PFSK-1 (cell line): ENCODE results near the gene ST6GALNAC3.

Source experiments
- TAF1 ChIP-seq: IDR thresholded peaks from 2 replicates; pipeline ENCODE4 v1.6.1; 2012; ENCODE audit warnings: low read length, control low read depth, borderline replicate concordance; ENCODE audit not compliant: insufficient read depth
- TF ChIP-seq, protein P1 (sequence below), 2 experiments: IDR thresholded peaks; 2 replicates each; pipeline versions ENCODE4 v1.6.1 to v1.8.0; 2011 to 2012; ENCODE audit warnings: low read depth in 2 of 2, low read length in 2 of 2, control low read depth in 1 of 2, inconsistent platforms in 1 of 2, mild to moderate bottlenecking in 1 of 2, moderate library complexity in 1 of 2; ENCODE audit not compliant: insufficient read depth in 1 of 2

DNA sequence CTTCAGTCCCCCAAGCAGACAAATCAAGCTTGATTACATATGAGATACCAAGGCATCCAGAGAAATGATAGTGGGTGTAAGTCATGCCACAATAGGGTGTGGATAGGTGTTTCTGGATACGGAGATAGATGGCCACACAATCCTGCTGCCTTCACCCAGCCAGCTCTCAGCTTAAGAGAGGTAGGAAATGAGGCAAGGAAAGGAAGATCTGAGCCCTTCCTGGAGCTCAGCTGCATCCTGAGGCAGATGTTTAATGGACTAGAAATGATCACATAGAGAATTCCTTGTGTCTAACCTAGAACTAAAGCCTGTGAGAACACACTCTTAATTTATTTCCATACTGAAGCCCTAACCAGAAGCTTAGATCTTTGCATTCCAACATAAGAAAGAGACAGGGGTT is 210.3 kb downstream of the ST6GALNAC3 start:
- TF ChIP-seq, protein P1, sequence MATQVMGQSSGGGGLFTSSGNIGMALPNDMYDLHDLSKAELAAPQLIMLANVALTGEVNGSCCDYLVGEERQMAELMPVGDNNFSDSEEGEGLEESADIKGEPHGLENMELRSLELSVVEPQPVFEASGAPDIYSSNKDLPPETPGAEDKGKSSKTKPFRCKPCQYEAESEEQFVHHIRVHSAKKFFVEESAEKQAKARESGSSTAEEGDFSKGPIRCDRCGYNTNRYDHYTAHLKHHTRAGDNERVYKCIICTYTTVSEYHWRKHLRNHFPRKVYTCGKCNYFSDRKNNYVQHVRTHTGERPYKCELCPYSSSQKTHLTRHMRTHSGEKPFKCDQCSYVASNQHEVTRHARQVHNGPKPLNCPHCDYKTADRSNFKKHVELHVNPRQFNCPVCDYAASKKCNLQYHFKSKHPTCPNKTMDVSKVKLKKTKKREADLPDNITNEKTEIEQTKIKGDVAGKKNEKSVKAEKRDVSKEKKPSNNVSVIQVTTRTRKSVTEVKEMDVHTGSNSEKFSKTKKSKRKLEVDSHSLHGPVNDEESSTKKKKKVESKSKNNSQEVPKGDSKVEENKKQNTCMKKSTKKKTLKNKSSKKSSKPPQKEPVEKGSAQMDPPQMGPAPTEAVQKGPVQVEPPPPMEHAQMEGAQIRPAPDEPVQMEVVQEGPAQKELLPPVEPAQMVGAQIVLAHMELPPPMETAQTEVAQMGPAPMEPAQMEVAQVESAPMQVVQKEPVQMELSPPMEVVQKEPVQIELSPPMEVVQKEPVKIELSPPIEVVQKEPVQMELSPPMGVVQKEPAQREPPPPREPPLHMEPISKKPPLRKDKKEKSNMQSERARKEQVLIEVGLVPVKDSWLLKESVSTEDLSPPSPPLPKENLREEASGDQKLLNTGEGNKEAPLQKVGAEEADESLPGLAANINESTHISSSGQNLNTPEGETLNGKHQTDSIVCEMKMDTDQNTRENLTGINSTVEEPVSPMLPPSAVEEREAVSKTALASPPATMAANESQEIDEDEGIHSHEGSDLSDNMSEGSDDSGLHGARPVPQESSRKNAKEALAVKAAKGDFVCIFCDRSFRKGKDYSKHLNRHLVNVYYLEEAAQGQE (IDR thresholded peaks at IDR 0.05; ENCODE audit: insufficient read depth in 1 of 2, low read depth in 2 of 2, low read length in 2 of 2): no peak
- TF ChIP-seq TAF1: no peak
